SK-N-SH treated with all-trans-retinoic acid at 6 μM for 48 hours (cell line): ENCODE data around the gene ROM1.

ENCODE experiments used
- ATAC-seq: fragments of 200-7000 bp; cut with Tn5 transposase; 3 replicates; pipeline ENCODE4 v1.9.1; 2020; ENCODE audit warnings: mild to moderate bottlenecking, moderate library complexity
- ARNTL ChIP-seq: fragments of 450-650 bp; formaldehyde crosslinking; IDR thresholded peaks from 2 replicates; pipeline ENCODE4 v1.5.0; 2020; ENCODE audit warnings: low read depth, mild to moderate bottlenecking, moderate library complexity, borderline replicate concordance
- BACH2 ChIP-seq: fragments of 250-450 bp; sonication (Bioruptor Pico); IDR thresholded peaks from 2 replicates; pipeline ENCODE4 v1.9.0; 2021; ENCODE audit warnings: mild to moderate bottlenecking, borderline replicate concordance
- CSDC2 ChIP-seq: fragments of 250-450 bp; sonication (Bioruptor Pico); IDR thresholded peaks from 2 replicates; pipeline ENCODE4 v1.5.0; 2020; ENCODE audit warnings: mild to moderate bottlenecking, moderate library complexity
- ESRRG ChIP-seq: fragments of 250-450 bp; sonication (Bioruptor Pico); IDR thresholded peaks from 2 replicates; pipeline ENCODE4 v1.6.1; 2021; ENCODE audit warnings: mild to moderate bottlenecking
- GLIS3 ChIP-seq: fragments of 250-450 bp; sonication (Bioruptor Pico); IDR thresholded peaks from 2 replicates; pipeline ENCODE4 v1.5.0; 2020; ENCODE audit warnings: mild to moderate bottlenecking, moderate library complexity
- ISL1 ChIP-seq: fragments of 250-450 bp; sonication (Bioruptor Pico); IDR thresholded peaks from 2 replicates; pipeline ENCODE4 v2.1.2; 2022; ENCODE audit warnings: mild to moderate bottlenecking, moderate library complexity
- OSR1 ChIP-seq: fragments of 250-450 bp; sonication (Bioruptor Pico); IDR thresholded peaks from 2 replicates; pipeline ENCODE4 v1.8.0; 2022; ENCODE audit warnings: moderate library complexity, mild to moderate bottlenecking, inconsistent platforms
- RARB ChIP-seq: fragments of 250-450 bp; sonication (Bioruptor Pico); IDR thresholded peaks from 2 replicates; pipeline ENCODE4 v1.8.0; 2021; ENCODE audit warnings: mild to moderate bottlenecking, moderate library complexity
- TCF4 ChIP-seq: fragments of 250-450 bp; sonication (Bioruptor Pico); IDR thresholded peaks from 2 replicates; pipeline ENCODE4 v1.8.0; 2021; ENCODE audit warnings: mild to moderate bottlenecking, moderate library complexity, borderline replicate concordance
- TOX ChIP-seq: fragments of 250-450 bp; sonication (Bioruptor Pico); IDR thresholded peaks from 2 replicates; pipeline ENCODE4 v1.8.0; 2021; ENCODE audit warnings: mild to moderate bottlenecking, moderate library complexity, borderline replicate concordance
- ZC3H10 ChIP-seq: fragments of 250-450 bp; sonication (Bioruptor Pico); IDR thresholded peaks from 2 replicates; pipeline ENCODE4 v1.5.1; 2021; ENCODE audit warnings: mild to moderate bottlenecking, moderate library complexity
- ZFP3 ChIP-seq: fragments of 250-450 bp; sonication (Bioruptor Pico); IDR thresholded peaks from 2 replicates; pipeline ENCODE4 v1.5.0; 2020; ENCODE audit warnings: mild to moderate bottlenecking, moderate library complexity
- ZFP30 ChIP-seq: fragments of 450-650 bp; formaldehyde crosslinking; IDR thresholded peaks from 2 replicates; pipeline ENCODE4 v1.5.0; 2022; ENCODE audit warnings: mild to moderate bottlenecking, moderate library complexity
- ZNF565 ChIP-seq: fragments of 450-650 bp; formaldehyde crosslinking; conservative IDR thresholded peaks from 2 replicates; pipeline ENCODE4 v1.5.0; 2020; ENCODE audit warnings: low read depth, mild to moderate bottlenecking, moderate library complexity
- ZNF70 ChIP-seq: fragments of 450-650 bp; formaldehyde crosslinking; IDR thresholded peaks from 2 replicates; pipeline ENCODE4 v1.5.0; 2020; ENCODE audit warnings: mild to moderate bottlenecking, moderate library complexity
- TF ChIP-seq, protein P1 (sequence below): fragments of 250-450 bp; sonication (Bioruptor Pico); IDR thresholded peaks from 2 replicates; pipeline ENCODE4 v1.8.0; 2020; ENCODE audit warnings: mild to moderate bottlenecking, moderate library complexity, borderline replicate concordance
- TF ChIP-seq, protein P2 (sequence below): fragments of 250-450 bp; sonication (Bioruptor Pico); IDR thresholded peaks from 2 replicates; pipeline ENCODE4 v1.8.0; 2021; ENCODE audit warnings: low read depth, mild to moderate bottlenecking, moderate library complexity, borderline replicate concordance
- TF ChIP-seq, protein P3 (sequence below): fragments of 250-450 bp; sonication (Bioruptor Pico); IDR thresholded peaks from 2 replicates; pipeline ENCODE4 v1.5.1; 2021; ENCODE audit warnings: mild to moderate bottlenecking, moderate library complexity
- TF ChIP-seq, protein P4 (sequence below): fragments of 250-450 bp; sonication (Bioruptor Pico); IDR thresholded peaks from 2 replicates; pipeline ENCODE4 v1.5.1; 2020; ENCODE audit warnings: low read depth, mild to moderate bottlenecking, moderate library complexity
- TF ChIP-seq, protein P5 (sequence below): fragments of 250-450 bp; sonication (Bioruptor Pico); IDR thresholded peaks from 2 replicates; pipeline ENCODE4 v1.5.0; 2020; ENCODE audit warnings: mild to moderate bottlenecking, moderate library complexity

ROM1 gene

DNA sequence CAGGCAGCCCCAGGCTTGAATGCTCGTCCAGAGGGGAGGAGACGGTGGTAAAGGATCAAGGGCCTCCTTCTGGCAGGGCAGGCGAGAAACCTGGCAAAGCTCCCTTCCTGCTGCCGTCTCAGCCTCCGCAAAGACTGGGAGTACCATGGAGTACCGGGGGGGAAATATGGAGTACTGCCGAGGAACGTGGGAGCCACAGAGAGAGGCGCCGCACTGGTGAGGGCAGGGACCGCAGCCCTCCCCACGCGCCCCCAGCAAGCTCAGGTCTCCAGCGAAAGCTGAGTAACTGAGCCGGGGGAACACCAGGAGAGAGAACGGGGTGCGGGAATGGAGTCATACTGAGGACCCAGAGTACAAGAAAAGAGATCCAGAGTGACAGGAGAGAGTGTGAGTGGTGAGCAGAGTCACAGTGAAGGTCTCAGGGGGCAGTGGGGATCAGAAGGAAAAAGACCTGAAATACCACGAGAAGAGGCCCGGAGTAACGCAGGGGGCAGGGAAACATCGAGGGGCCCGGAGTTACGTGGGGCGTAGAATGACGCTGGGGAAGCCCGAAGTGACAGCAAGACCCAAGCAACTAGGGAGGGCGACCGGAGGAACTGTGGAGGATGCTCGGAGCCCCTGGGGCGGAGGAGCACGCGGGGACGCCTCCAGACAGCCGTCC lies 1.2 kb upstream of the ROM1 start:
- TF ChIP-seq BACH2 (CRISPR knock-in tag) (no peak), ZC3H10 (CRISPR knock-in tag) (no peak), ISL1 (CRISPR knock-in tag) (no peak)
- TF ChIP-seq, protein P1, sequence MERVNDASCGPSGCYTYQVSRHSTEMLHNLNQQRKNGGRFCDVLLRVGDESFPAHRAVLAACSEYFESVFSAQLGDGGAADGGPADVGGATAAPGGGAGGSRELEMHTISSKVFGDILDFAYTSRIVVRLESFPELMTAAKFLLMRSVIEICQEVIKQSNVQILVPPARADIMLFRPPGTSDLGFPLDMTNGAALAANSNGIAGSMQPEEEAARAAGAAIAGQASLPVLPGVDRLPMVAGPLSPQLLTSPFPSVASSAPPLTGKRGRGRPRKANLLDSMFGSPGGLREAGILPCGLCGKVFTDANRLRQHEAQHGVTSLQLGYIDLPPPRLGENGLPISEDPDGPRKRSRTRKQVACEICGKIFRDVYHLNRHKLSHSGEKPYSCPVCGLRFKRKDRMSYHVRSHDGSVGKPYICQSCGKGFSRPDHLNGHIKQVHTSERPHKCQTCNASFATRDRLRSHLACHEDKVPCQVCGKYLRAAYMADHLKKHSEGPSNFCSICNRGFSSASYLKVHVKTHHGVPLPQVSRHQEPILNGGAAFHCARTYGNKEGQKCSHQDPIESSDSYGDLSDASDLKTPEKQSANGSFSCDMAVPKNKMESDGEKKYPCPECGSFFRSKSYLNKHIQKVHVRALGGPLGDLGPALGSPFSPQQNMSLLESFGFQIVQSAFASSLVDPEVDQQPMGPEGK = 0 out of 2 replicates have a peak, but pooled peaks have one; percentile 52
- ATAC-seq = peak; percentile 39

DNA sequence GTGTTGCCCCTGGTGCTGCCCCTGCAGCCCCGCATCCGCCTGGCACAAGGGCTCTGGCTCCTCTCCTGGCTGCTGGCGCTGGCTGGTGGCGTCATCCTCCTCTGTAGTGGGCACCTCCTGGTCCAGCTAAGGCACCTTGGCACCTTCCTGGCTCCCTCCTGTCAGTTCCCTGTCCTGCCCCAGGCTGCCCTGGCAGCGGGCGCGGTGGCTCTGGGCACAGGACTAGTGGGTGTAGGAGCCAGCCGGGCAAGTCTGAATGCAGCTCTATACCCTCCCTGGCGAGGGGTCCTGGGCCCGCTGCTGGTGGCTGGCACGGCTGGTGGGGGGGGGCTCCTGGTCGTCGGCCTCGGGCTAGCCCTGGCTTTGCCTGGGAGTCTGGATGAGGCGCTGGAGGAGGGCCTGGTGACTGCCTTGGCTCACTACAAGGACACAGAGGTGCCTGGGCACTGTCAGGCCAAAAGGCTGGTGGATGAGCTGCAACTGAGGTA lies 278 bp downstream of the ROM1 start:
- peak; percentile 41 for ATAC-seq
- TF ChIP-seq, protein P2, sequence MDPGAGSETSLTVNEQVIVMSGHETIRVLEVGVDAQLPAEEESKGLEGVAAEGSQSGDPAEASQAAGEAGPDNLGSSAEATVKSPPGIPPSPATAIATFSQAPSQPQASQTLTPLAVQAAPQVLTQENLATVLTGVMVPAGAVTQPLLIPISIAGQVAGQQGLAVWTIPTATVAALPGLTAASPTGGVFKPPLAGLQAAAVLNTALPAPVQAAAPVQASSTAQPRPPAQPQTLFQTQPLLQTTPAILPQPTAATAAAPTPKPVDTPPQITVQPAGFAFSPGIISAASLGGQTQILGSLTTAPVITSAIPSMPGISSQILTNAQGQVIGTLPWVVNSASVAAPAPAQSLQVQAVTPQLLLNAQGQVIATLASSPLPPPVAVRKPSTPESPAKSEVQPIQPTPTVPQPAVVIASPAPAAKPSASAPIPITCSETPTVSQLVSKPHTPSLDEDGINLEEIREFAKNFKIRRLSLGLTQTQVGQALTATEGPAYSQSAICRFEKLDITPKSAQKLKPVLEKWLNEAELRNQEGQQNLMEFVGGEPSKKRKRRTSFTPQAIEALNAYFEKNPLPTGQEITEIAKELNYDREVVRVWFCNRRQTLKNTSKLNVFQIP = no peak
- TF ChIP-seq TCF4 (no peak), CSDC2 (CRISPR knock-in tag) (no peak), ZFP3 (no peak), TOX (CRISPR knock-in tag) (no peak), ZNF70 (CRISPR knock-in tag) (no peak), ZFP30 (CRISPR knock-in tag) (no peak), ZNF565 (CRISPR knock-in tag) (no peak), ESRRG (CRISPR knock-in tag) (no peak), BACH2 (CRISPR knock-in tag) (no peak), GLIS3 (CRISPR knock-in tag) (no peak), ISL1 (CRISPR knock-in tag) (no peak), OSR1 (CRISPR knock-in tag) (no peak), RARB (CRISPR knock-in tag) (no peak)
- TF ChIP-seq, protein P3, sequence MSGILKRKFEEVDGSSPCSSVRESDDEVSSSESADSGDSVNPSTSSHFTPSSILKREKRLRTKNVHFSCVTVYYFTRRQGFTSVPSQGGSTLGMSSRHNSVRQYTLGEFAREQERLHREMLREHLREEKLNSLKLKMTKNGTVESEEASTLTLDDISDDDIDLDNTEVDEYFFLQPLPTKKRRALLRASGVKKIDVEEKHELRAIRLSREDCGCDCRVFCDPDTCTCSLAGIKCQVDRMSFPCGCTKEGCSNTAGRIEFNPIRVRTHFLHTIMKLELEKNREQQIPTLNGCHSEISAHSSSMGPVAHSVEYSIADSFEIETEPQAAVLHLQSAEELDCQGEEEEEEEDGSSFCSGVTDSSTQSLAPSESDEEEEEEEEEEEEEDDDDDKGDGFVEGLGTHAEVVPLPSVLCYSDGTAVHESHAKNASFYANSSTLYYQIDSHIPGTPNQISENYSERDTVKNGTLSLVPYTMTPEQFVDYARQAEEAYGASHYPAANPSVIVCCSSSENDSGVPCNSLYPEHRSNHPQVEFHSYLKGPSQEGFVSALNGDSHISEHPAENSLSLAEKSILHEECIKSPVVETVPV (CRISPR knock-in tag) = no peak
- TF ChIP-seq, protein P4, sequence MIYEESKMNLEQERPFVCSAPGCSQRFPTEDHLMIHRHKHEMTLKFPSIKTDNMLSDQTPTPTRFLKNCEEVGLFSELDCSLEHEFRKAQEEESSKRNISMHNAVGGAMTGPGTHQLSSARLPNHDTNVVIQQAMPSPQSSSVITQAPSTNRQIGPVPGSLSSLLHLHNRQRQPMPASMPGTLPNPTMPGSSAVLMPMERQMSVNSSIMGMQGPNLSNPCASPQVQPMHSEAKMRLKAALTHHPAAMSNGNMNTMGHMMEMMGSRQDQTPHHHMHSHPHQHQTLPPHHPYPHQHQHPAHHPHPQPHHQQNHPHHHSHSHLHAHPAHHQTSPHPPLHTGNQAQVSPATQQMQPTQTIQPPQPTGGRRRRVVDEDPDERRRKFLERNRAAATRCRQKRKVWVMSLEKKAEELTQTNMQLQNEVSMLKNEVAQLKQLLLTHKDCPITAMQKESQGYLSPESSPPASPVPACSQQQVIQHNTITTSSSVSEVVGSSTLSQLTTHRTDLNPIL = no peak
- TF ChIP-seq, protein P1 = no peak
- TF ChIP-seq, protein P5, sequence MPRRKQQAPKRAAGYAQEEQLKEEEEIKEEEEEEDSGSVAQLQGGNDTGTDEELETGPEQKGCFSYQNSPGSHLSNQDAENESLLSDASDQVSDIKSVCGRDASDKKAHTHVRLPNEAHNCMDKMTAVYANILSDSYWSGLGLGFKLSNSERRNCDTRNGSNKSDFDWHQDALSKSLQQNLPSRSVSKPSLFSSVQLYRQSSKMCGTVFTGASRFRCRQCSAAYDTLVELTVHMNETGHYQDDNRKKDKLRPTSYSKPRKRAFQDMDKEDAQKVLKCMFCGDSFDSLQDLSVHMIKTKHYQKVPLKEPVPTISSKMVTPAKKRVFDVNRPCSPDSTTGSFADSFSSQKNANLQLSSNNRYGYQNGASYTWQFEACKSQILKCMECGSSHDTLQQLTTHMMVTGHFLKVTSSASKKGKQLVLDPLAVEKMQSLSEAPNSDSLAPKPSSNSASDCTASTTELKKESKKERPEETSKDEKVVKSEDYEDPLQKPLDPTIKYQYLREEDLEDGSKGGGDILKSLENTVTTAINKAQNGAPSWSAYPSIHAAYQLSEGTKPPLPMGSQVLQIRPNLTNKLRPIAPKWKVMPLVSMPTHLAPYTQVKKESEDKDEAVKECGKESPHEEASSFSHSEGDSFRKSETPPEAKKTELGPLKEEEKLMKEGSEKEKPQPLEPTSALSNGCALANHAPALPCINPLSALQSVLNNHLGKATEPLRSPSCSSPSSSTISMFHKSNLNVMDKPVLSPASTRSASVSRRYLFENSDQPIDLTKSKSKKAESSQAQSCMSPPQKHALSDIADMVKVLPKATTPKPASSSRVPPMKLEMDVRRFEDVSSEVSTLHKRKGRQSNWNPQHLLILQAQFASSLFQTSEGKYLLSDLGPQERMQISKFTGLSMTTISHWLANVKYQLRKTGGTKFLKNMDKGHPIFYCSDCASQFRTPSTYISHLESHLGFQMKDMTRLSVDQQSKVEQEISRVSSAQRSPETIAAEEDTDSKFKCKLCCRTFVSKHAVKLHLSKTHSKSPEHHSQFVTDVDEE (CRISPR knock-in tag) = no peak

DNA sequence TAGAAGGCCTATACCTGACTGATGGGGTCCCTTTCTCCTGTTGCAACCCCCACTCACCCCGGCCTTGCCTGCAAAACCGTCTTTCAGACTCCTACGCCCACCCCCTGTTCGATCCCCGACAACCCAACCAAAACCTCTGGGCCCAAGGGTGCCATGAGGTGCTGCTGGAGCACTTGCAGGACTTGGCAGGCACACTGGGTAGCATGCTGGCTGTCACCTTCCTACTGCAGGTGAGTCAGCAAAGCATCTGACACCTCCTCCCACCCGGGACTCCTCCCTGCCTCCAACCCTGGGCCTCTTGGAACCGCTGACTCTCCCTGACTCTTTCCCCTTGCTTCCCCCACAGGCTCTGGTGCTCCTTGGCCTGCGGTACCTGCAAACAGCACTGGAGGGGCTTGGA lies 1.2 kb downstream of the ROM1 start:
- no peak for ATAC-seq
- TF ChIP-seq RARB (CRISPR knock-in tag) (no peak), BACH2 (CRISPR knock-in tag) (no peak), ZNF565 (CRISPR knock-in tag) (no peak), TCF4 (no peak), ARNTL (CRISPR knock-in tag) (no peak), ZNF70 (CRISPR knock-in tag) (no peak)
- TF ChIP-seq, protein P4 = no peak
